HepG2 (cell line): Measurements from ENCODE around the gene DGCR8. TPM values are rescaled to one million over a fixed set of nuclear protein-coding genes. Genes with fewer than 3 reads are reported as not detected.

ENCODE experiments used
- ATAC-seq: fragments of 200-7000 bp; cut with Tn5 transposase; 3 replicates; pipeline ENCODE4 v1.9.1; 2020; ENCODE audit warnings: mild to moderate bottlenecking, moderate library complexity
- BruUV-seq: library from RNA; stranded (reverse); fragments of 400-500 nt; replicated peaks from 2 replicates; lab custom pipeline; 2021; lab: Mats Ljungman, UMichigan
- CTCF ChIA-PET: fragments of 300-600 bp; formaldehyde crosslinking; extraction: SDS; loops from one replicate; lab custom pipeline; 2021; ENCODE audit warnings: low total read pairs, inconsistent platforms, low intra/inter-chr PET ratio; lab: Yijun Ruan, JAX
- POLR2A ChIA-PET: fragments of 350-600 bp; sonication (Branson Sonifier 250); formaldehyde crosslinking; loops from one replicate; lab custom pipeline; 2020; ENCODE audit warnings: antibody characterized with exemption, inconsistent platforms; lab: Yijun Ruan, JAX
- DNase-seq: peaks from one replicate; pipeline ENCODE4 v3.0.0-alpha.2; 2015; ENCODE audit warnings: low spot score
- FAIRE-seq: peaks from 3 replicates; lab custom pipeline; 2011; peaks lifted over from hg19 to GRCh38; lab: Jason Lieb, UNC
- H2AFZ ChIP-seq: one replicate; pipeline ENCODE4 v1.6.1; 2011; ENCODE audit warnings: low read length, inconsistent platforms
- H3K27ac ChIP-seq: fragments of 300-600 bp; 3 replicates; pipeline ENCODE4 v1.8.0; 2011; ENCODE audit warnings: mixed run types, mild to moderate bottlenecking, mixed read lengths, low read length, inconsistent platforms; ENCODE audit not compliant: insufficient read depth; ENCODE audit errors: extremely low read length
- H3K27me3 ChIP-seq, 2 experiments: fragments of 200-600 bp in 1 of 2; 2 replicates in 1 of 2; 3 replicates in 1 of 2; pipeline versions ENCODE4 v1.6.0 to v1.8.0; 2011; ENCODE audit warnings: low read length in 2 of 2, mild to moderate bottlenecking in 2 of 2, moderate library complexity in 2 of 2, inconsistent platforms in 1 of 2; ENCODE audit not compliant: insufficient read depth in 2 of 2, control insufficient read depth in 1 of 2
- H3K36me3 ChIP-seq, 2 experiments: fragments of 200-600 bp in 1 of 2; replicated peaks in 1 of 2; 2 replicates in 1 of 2; 3 replicates in 1 of 2; pipeline versions ENCODE4 v1.5.1 to v1.8.0; 2011; ENCODE audit warnings: low read length in 2 of 2, inconsistent platforms in 1 of 2; ENCODE audit not compliant: insufficient read depth in 2 of 2, control insufficient read depth in 1 of 2
- H3K4me1 ChIP-seq: 2 replicates; pipeline ENCODE4 v1.5.1; 2012; ENCODE audit warnings: low read length, inconsistent platforms; ENCODE audit not compliant: insufficient read depth
- H3K4me2 ChIP-seq: 2 replicates; pipeline ENCODE4 v1.6.0; 2011; ENCODE audit warnings: low read depth, low read length, inconsistent platforms
- H3K4me3 ChIP-seq, 3 experiments: fragments of 200-600 bp in 1 of 3; sonication (generic), shearing (Covaris generic) in 1 of 3; replicated peaks in 1 of 3; 2 replicates each; pipeline ENCODE4 v1.5.1; 2011 to 2016; ENCODE audit warnings: low read length in 3 of 3, inconsistent platforms in 2 of 3, low read depth in 2 of 3, mild to moderate bottlenecking in 2 of 3, control low read depth in 1 of 3, mixed read lengths in 1 of 3; ENCODE audit not compliant: insufficient read depth in 1 of 3
- H3K79me2 ChIP-seq: one replicate; pipeline ENCODE4 v1.6.1; 2011; ENCODE audit warnings: low read length, inconsistent platforms; ENCODE audit not compliant: insufficient read depth
- H3K9ac ChIP-seq: 2 replicates; pipeline ENCODE4 v1.6.0; 2011; ENCODE audit warnings: mild to moderate bottlenecking, low read depth, low read length, inconsistent platforms; ENCODE audit not compliant: insufficient read depth
- H3K9me3 ChIP-seq: 2 replicates; pipeline ENCODE4 v1.5.1; 2012; ENCODE audit warnings: mild to moderate bottlenecking, low read length
- H4K20me1 ChIP-seq: 2 replicates; pipeline ENCODE4 v1.6.0; 2011; ENCODE audit warnings: inconsistent platforms, mild to moderate bottlenecking, low read length, moderate library complexity; ENCODE audit not compliant: insufficient read depth
- CHCHD3 ChIP-seq: sonication (generic); formaldehyde crosslinking; IDR thresholded peaks from 2 replicates; pipeline ENCODE4 v1.8.0; 2022; ENCODE audit warnings: mild to moderate bottlenecking, missing genetic modification reagents, moderate library complexity
- GTF3A ChIP-seq: sonication (generic); formaldehyde crosslinking; conservative IDR thresholded peaks from 2 replicates; pipeline ENCODE4 v1.4.0; 2020; ENCODE audit warnings: mild to moderate bottlenecking, missing genetic modification reagents
- KMT2B ChIP-seq: IDR thresholded peaks from 2 replicates; pipeline ENCODE4 v1.6.1; 2016; ENCODE audit warnings: missing genetic modification reagents, missing compliant biosample characterization
- MXD4 ChIP-seq: IDR thresholded peaks from 2 replicates; pipeline ENCODE4 v1.6.1; 2016; ENCODE audit warnings: mild to moderate bottlenecking, missing biosample characterization, missing genetic modification reagents
- NFKB2 ChIP-seq: sonication (generic); formaldehyde crosslinking; IDR thresholded peaks from 2 replicates; pipeline ENCODE4 v1.4.0; 2020; ENCODE audit warnings: missing genetic modification reagents, borderline replicate concordance
- RFXANK ChIP-seq: IDR thresholded peaks from 2 replicates; pipeline ENCODE4 v1.6.1; 2016
- RORA ChIP-seq: sonication (generic); formaldehyde crosslinking; IDR thresholded peaks from 2 replicates; pipeline ENCODE4 v1.5.0; 2020; ENCODE audit warnings: mild to moderate bottlenecking, missing genetic modification reagents, moderate library complexity
- ZBTB8A ChIP-seq: sonication (generic); formaldehyde crosslinking; IDR thresholded peaks from 2 replicates; pipeline ENCODE4 v1.4.0; 2020; ENCODE audit warnings: mild to moderate bottlenecking, low read depth, missing genetic modification reagents, borderline replicate concordance
- ZFX ChIP-seq: sonication (generic); formaldehyde crosslinking; IDR thresholded peaks from 2 replicates; pipeline ENCODE4 v1.4.0; 2020; ENCODE audit warnings: mild to moderate bottlenecking, low read depth, missing genetic modification reagents, moderate library complexity
- ZNF232 ChIP-seq: sonication (generic); formaldehyde crosslinking; IDR thresholded peaks from 2 replicates; pipeline ENCODE4 v1.4.0; 2020; ENCODE audit warnings: missing genetic modification reagents, borderline replicate concordance
- ZNF256 ChIP-seq: sonication (generic); formaldehyde crosslinking; conservative IDR thresholded peaks from 2 replicates; pipeline ENCODE4 v1.4.0; 2020; ENCODE audit warnings: missing genetic modification reagents
- ZNF547 ChIP-seq: sonication (generic); formaldehyde crosslinking; IDR thresholded peaks from 2 replicates; pipeline ENCODE4 v1.5.1; 2020; ENCODE audit warnings: mild to moderate bottlenecking, missing genetic modification reagents
- ZNF883 ChIP-seq: sonication (generic); formaldehyde crosslinking; IDR thresholded peaks from 2 replicates; pipeline ENCODE4 v1.5.1; 2020; ENCODE audit warnings: mild to moderate bottlenecking, missing genetic modification reagents; ENCODE audit errors: not compliant biosample characterization
- ZSCAN9 ChIP-seq: IDR thresholded peaks from 2 replicates; pipeline ENCODE4 v1.6.1; 2016; ENCODE audit warnings: borderline replicate concordance
- WGBS: methylation state at CpG from one replicate; pipeline ENCODE4 v1.1.6; 2017; ENCODE audit warnings: low lambda C conversion rate; 5-methylcytosine and 5-hydroxymethylcytosine counted together
- in situ Hi-C: cut with HindIII; loops from 2 replicates; pipeline ENCODE4 v1.10.0; 2017; ENCODE audit warnings: low pct_unique_long_range_greater_than_20kb; ENCODE audit not compliant: extremely low pct_ligation_motif_present
- intact Hi-C: fragments of 100-400 bp; cut with micrococcal nuclease; formaldehyde crosslinking; loops from one replicate; pipeline ENCODE4 v1.10.0; 2022; ENCODE audit not compliant: unreplicated experiment
- polyA plus RNA-seq, 8 experiments: library from polyadenylated mRNA; depleted of rRNA in 3 of 8; stranded (reverse) in 7 of 8; unstranded in 1 of 8; fragments of >200 nt; fragmentation: Illumina TruSeq in 4 of 8; extraction: Trizol in 4 of 8; gene quantifications; 2 replicates each; pipeline versions ENCODE4 v1.2.1 to v1.2.3, GENCODE V29; 2011 to 2016; ENCODE audit warnings: low read depth in 4 of 8, missing spikeins in 1 of 8, mixed read lengths in 1 of 8; ENCODE audit not compliant: insufficient read depth in 1 of 8
- total RNA-seq, 5 experiments: library from RNA; depleted of rRNA; stranded (reverse); fragments of >200 nt; fragmentation: Illumina TruSeq; extraction: Trizol; gene quantifications; 2 replicates each; pipeline ENCODE4 v1.2.3, GENCODE V29; 2016; ENCODE audit warnings: low read depth in 1 of 5
- TF ChIP-seq, protein P1 (sequence below): IDR thresholded peaks from 2 replicates; pipeline ENCODE4 v1.6.1; 2016; ENCODE audit warnings: missing compliant biosample characterization, missing genetic modification reagents, borderline replicate concordance
- TF ChIP-seq, protein P2 (sequence below): sonication (generic); formaldehyde crosslinking; IDR thresholded peaks from 2 replicates; pipeline ENCODE4 v1.5.0; 2020; ENCODE audit warnings: mild to moderate bottlenecking, missing genetic modification reagents, borderline replicate concordance

DGCR8 gene
- total and polyA plus RNA-seq, 2 of the 13 experiments (the other 11 are each of a cell fraction or from before 2014, with no cell fraction given) = 10.2 to 23.2 TPM

GRCh38 chr22:20152464-20152890 is 72.4 kb downstream of the DGCR8 start:
- ChIA-PET CTCF (no interaction called here), POLR2A (no interaction called here)
- Histone ChIP-seq H3K9ac (no peak overlapping the region), H3K79me2 (no peaks in the 10 kb centered on the region), H3K4me3 (no peak overlapping the region), H3K9me3 (no peaks in the 10 kb centered on the region), H4K20me1 (no peaks in the 10 kb centered on the region), H3K27me3 (peaks cover 10 to 32% of the 10 kb centered on the region in 2 experiments), H2AFZ (no peak overlapping the region), H3K36me3 (no peaks in the 10 kb centered on the region), H3K27ac (no peak overlapping the region), H3K4me2 (no peak overlapping the region), H3K4me1 (0 out of 2 replicates have a peak, but pooled peaks cover 4% of the 10 kb centered on the region)
- FAIRE-seq (no peak), ATAC-seq (no peak), DNase-seq (no peak)
- intact Hi-C loops = no loop called here
- BruUV-seq = no TSS peak
- in situ Hi-C loops = loop anchor here (10.0 to 25.0 kb wide), 2 partner anchors 82 to 1190 kb away; no protein-coding TSS in a partner anchor
- no peak for TF ChIP-seq ZNF883 (CRISPR knock-in tag)
- TF ChIP-seq ZBTB8A = no peak
- no peak for TF ChIP-seq NFKB2 (CRISPR knock-in tag)
- TF ChIP-seq ZFX = no peak
- no peak for TF ChIP-seq CHCHD3 (CRISPR knock-in tag)
- no peak for TF ChIP-seq MXD4 (CRISPR knock-in tag)
- no peak for TF ChIP-seq ZNF547 (CRISPR knock-in tag)
- no peak for TF ChIP-seq KMT2B
- TF ChIP-seq, protein P1, sequence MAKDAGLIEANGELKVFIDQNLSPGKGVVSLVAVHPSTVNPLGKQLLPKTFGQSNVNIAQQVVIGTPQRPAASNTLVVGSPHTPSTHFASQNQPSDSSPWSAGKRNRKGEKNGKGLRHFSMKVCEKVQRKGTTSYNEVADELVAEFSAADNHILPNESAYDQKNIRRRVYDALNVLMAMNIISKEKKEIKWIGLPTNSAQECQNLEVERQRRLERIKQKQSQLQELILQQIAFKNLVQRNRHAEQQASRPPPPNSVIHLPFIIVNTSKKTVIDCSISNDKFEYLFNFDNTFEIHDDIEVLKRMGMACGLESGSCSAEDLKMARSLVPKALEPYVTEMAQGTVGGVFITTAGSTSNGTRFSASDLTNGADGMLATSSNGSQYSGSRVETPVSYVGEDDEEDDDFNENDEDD (CRISPR knock-in tag) = no peak
- TF ChIP-seq, protein P2, sequence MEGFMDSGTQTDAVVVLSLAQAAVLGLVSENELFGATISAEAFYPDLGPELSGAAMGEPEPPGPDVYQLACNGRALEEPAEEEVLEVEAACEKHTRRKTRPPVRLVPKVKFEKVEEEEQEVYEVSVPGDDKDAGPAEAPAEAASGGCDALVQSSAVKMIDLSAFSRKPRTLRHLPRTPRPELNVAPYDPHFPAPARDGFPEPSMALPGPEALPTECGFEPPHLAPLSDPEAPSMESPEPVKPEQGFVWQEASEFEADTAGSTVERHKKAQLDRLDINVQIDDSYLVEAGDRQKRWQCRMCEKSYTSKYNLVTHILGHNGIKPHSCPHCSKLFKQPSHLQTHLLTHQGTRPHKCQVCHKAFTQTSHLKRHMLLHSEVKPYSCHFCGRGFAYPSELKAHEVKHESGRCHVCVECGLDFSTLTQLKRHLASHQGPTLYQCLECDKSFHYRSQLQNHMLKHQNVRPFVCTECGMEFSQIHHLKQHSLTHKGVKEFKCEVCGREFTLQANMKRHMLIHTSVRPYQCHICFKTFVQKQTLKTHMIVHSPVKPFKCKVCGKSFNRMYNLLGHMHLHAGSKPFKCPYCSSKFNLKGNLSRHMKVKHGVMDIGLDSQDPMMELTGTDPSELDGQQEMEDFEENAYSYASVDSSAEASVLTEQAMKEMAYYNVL (CRISPR knock-in tag) = no peak
- TF ChIP-seq ZNF256 (CRISPR knock-in tag) = no peak
- TF ChIP-seq GTF3A (CRISPR knock-in tag) = no peak
- TF ChIP-seq RORA = no peak
- no peak for TF ChIP-seq RFXANK (CRISPR knock-in tag)
- no peak for TF ChIP-seq ZSCAN9 (CRISPR knock-in tag)
- TF ChIP-seq ZNF232 = no peak
- no CpG with 5 or more reads among the region's 14 CpGs for WGBS
